Thyroid gland (tissue), 4 donors: ENCODE results near the gene CLUH. TPM values are rescaled to one million over a fixed set of nuclear protein-coding genes. Genes with fewer than 3 reads are reported as not detected.

Experiments used
- DNase-seq, 2 donors: peaks; one replicate each; pipeline ENCODE4 v3.0.0-alpha.2; 2019
- H3K27ac ChIP-seq, 3 donors: fragments of 200-600 bp; sonication (generic); 1 replicate in 2 of 3; 2 replicates in 1 of 3; pipeline ENCODE4 v1.5.1; 2016 to 2019; ENCODE audit warnings: mild to moderate bottlenecking in 1 of 3, moderate library complexity in 1 of 3
- H3K27me3 ChIP-seq: fragments of 200-600 bp; sonication (generic); one replicate; pipeline ENCODE4 v1.5.1; 2019
- H3K36me3 ChIP-seq, 2 donors: fragments of 200-600 bp; sonication (generic); one replicate each; pipeline ENCODE4 v1.5.1; 2016 to 2019
- H3K4me1 ChIP-seq, 2 donors: fragments of 200-600 bp; sonication (generic); one replicate each; pipeline ENCODE4 v1.5.1; 2017 to 2019
- H3K4me3 ChIP-seq, 3 donors: fragments of 200-600 bp; sonication (generic); replicated peaks in 1 of 3; 1 replicate in 2 of 3; 2 replicates in 1 of 3; pipeline ENCODE4 v1.5.1; 2016; ENCODE audit warnings: mild to moderate bottlenecking in 1 of 3
- H3K9me3 ChIP-seq: fragments of 200-600 bp; sonication (generic); one replicate; pipeline ENCODE4 v1.5.1; 2017
- CTCF ChIP-seq, 6 experiments: fragments of 200-600 bp in 3 of 6; fragments of 450-650 bp in 3 of 6; sonication (generic) in 3 of 6; IDR thresholded peaks; one replicate each; pipeline ENCODE4 v1.5.1; 2016 to 2019; ENCODE audit warnings: antibody characterized with exemption in 6 of 6, mild to moderate bottlenecking in 2 of 6, inconsistent platforms in 1 of 6, moderate library complexity in 1 of 6
- POLR2A ChIP-seq, 2 donors: fragments of 450-650 bp; IDR thresholded peaks; one replicate each; pipeline ENCODE4 v1.6.1; 2017; ENCODE audit warnings: antibody characterized with exemption in 2 of 2, mild to moderate bottlenecking in 2 of 2, moderate library complexity in 1 of 2
- WGBS, 2 donors: methylation state at CpG; one replicate each; pipeline ENCODE4 v1.1.5; 2017; 5-methylcytosine and 5-hydroxymethylcytosine counted together
- intact Hi-C: fragments of 100-400 bp; cut with DNase I; formaldehyde crosslinking; loops from one replicate; pipeline ENCODE4 v1.15.1; 2023
- total RNA-seq, 4 donors: library from RNA; depleted of rRNA; stranded (reverse); fragments of >200 nt; gene quantifications; one replicate each; pipeline ENCODE4 v1.2.3, GENCODE V29; 2016

Gene CLUH
- total RNA-seq, 4 donors from 2014 or later: 45.7 to 99.2 (median 78.6) TPM

GRCh38 chr17:2690165-2691068 lies 21.1 kb downstream of the CLUH start:
- Histone ChIP-seq H3K4me3 (no peak overlapping the region), H3K27ac (peak overlapping the region; percentile 95 to 99 (median 97)), H3K9me3 (no peaks in the 10 kb centered on the region), H3K4me1 (peaks cover 40 to 47% of the 10 kb centered on the region in 2 donors), H3K27me3 (no peaks in the 10 kb centered on the region), H3K36me3 (peaks cover 27 to 37% of the 10 kb centered on the region in 2 donors)
- DNase-seq: no peak
- TF ChIP-seq POLR2A (IDR thresholded peaks at IDR 0.05) (no peak), CTCF (IDR thresholded peaks at IDR 0.05) (no peak)
- intact Hi-C loops: loop anchor here (10.0 kb wide), 1 partner anchor 96 kb away; the partner anchor contains the start of gene PAFAH1B1
- 92 to 93% methylated on average over 40 to 48 of the region's 55 CpGs for WGBS, 2 donors

- 58 to 74% methylated on average over 17 to 21 of the region's 40 CpGs for WGBS, 2 donors
- TF ChIP-seq POLR2A (IDR thresholded peaks at IDR 0.05) (no peak), CTCF (IDR thresholded peaks at IDR 0.05) (no peak)
- DNase-seq: no peak
- Histone ChIP-seq H3K36me3 (peaks cover 20 to 30% of the 10 kb centered on the region in 2 donors), H3K4me1 (peaks cover 40 to 47% of the 10 kb centered on the region in 2 donors), H3K27me3 (no peaks in the 10 kb centered on the region), H3K4me3 (no peak overlapping the region), H3K27ac (peak overlapping the region; percentile 95 to 99 (median 97)), H3K9me3 (no peaks in the 10 kb centered on the region)
- intact Hi-C loops: loop anchor here (10.0 kb wide), 1 partner anchor 95 kb away; the partner anchor contains the start of gene PAFAH1B1
Measured at GRCh38 chr17:2689411-2690164, 22.0 kb downstream of the CLUH start.

- no peaks in the 10 kb centered on the region for H3K27me3 ChIP-seq
- DNase-seq: peak; percentile 95
- H3K27ac ChIP-seq: peak overlapping the region; percentile 95 to 99 (median 97)
- peaks cover 40 to 47% of the 10 kb centered on the region in 2 donors for H3K4me1 ChIP-seq
- peaks cover 12 to 29% of the 10 kb centered on the region in 2 donors for H3K36me3 ChIP-seq
- no peak overlapping the region for H3K4me3 ChIP-seq
- intact Hi-C loops: no loop called here
- WGBS, 2 donors: 36 to 43% methylated on average over 23 to 26 of the region's 27 CpGs
- no peaks in the 10 kb centered on the region for H3K9me3 ChIP-seq
- TF ChIP-seq CTCF (IDR thresholded peaks at IDR 0.05) (peak in 1 of 6 experiments; percentile 11), POLR2A (IDR thresholded peaks at IDR 0.05) (peak in 1 of 2 donors; percentile 66)
Measured at GRCh38 chr17:2688351-2689342, 22.9 kb downstream of the CLUH start.

GRCh38 chr17:2687074-2687418 lies 24.5 kb downstream of the CLUH start:
- Histone ChIP-seq H3K27ac (peak overlapping the region; percentile 95 to 99 (median 97)), H3K9me3 (no peaks in the 10 kb centered on the region)
- intact Hi-C loops: no loop called here

More at GRCh38 chr17:2687074-2687418, 24.5 kb downstream of the CLUH start:
- DNase-seq: no peak
- Histone ChIP-seq H3K4me1 (peaks cover 40 to 47% of the 10 kb centered on the region in 2 donors), H3K27me3 (no peaks in the 10 kb centered on the region), H3K4me3 (no peak overlapping the region), H3K36me3 (peaks cover 19 to 28% of the 10 kb centered on the region in 2 donors)
- 81 to 88% methylated on average over 6 of the region's 6 CpGs for WGBS, 2 donors
- no peak for TF ChIP-seq CTCF (IDR thresholded peaks at IDR 0.05)
- TF ChIP-seq POLR2A (IDR thresholded peaks at IDR 0.05): no peak
